Kidney (tissue), 14 donors: ENCODE results near the gene ZYG11B. TPM values are rescaled to one million over a fixed set of nuclear protein-coding genes. Genes with fewer than 3 reads are reported as not detected.
A peak's percentile ranks its signal among the peaks of the same experiment; 100 is the strongest.
"Not testable (repeated sequence)": the region's sequence is repeated elsewhere in the genome, so short reads cannot be mapped to it uniquely, and the experiment has no call there.

Experiments
- DNase-seq, 5 donors: peaks; one replicate each; pipeline ENCODE4 v3.0.0-alpha.2; 2013 to 2020
- FAIRE-seq: peaks from 2 replicates; lab custom pipeline; 2012; peaks lifted over from hg19 to GRCh38; lab: Jason Lieb, UNC
- H3K27ac ChIP-seq, 2 donors: one replicate each; pipeline ENCODE4 v1.7.0; 2013; ENCODE audit warnings: low read depth in 2 of 2, low read length in 2 of 2, inconsistent platforms in 1 of 2
- H3K27me3 ChIP-seq: one replicate; pipeline ENCODE4 v1.7.1; 2013; ENCODE audit warnings: low read length, inconsistent platforms; ENCODE audit not compliant: control insufficient read depth, insufficient read depth
- H3K36me3 ChIP-seq, 3 donors: one replicate each; pipeline versions ENCODE4 v1.7.0 to v1.7.1; 2013; ENCODE audit warnings: low read length in 3 of 3, control low read depth in 1 of 3, inconsistent platforms in 1 of 3; ENCODE audit not compliant: insufficient read depth in 3 of 3, control insufficient read depth in 2 of 3
- H3K4me1 ChIP-seq, 3 donors: one replicate each; pipeline versions ENCODE4 v1.7.0 to v1.7.1; 2013; ENCODE audit warnings: low read length in 3 of 3, inconsistent platforms in 1 of 3, low read depth in 1 of 3; ENCODE audit not compliant: control insufficient read depth in 2 of 3, insufficient read depth in 2 of 3
- H3K4me3 ChIP-seq, 3 donors: one replicate each; pipeline versions ENCODE4 v1.7.0 to v1.8.1; 2013; ENCODE audit warnings: low read length in 3 of 3, control low read depth in 1 of 3, inconsistent platforms in 1 of 3
- H3K9ac ChIP-seq, 3 donors: one replicate each; pipeline versions ENCODE4 v1.7.0 to v1.7.1; 2013; ENCODE audit warnings: low read length in 3 of 3, control low read depth in 1 of 3, inconsistent platforms in 1 of 3
- H3K9me3 ChIP-seq, 3 donors: one replicate each; pipeline versions ENCODE4 v1.7.0 to v1.7.1; 2013; ENCODE audit warnings: low read length in 3 of 3, control low read depth in 1 of 3, inconsistent platforms in 1 of 3; ENCODE audit not compliant: control insufficient read depth in 2 of 3, insufficient read depth in 1 of 3
- intact Hi-C: fragments of 100-400 bp; cut with DNase I; formaldehyde crosslinking; loops from one replicate; pipeline ENCODE4 v1.11.1; 2022
- polyA plus RNA-seq: library from polyadenylated mRNA; stranded (reverse); fragments of 350-450 nt; fragmentation: Illumina TruSeq; extraction: RNeasy Lipid Tissue Mini Kit (QIAGEN cat#74804); gene quantifications from one replicate; pipeline ENCODE4 v1.2.3, GENCODE V29; 2014; ENCODE audit warnings: low read depth, low replicate concordance; ENCODE audit not compliant: insufficient read depth
- total RNA-seq: library from RNA; stranded (reverse); fragmentation: NEBNext Ultra II Directional; extraction: Animal tissue kit (Norgen Biotek cat#: 25700); gene quantifications from one replicate; pipeline ENCODE4 v1.2.1, GENCODE V29; 2021
- TF ChIP-seq, protein P1 (sequence below): IDR thresholded peaks from 3 replicates; pipeline ENCODE4 v1.5.1; 2012; ENCODE audit warnings: mild to moderate bottlenecking, moderate library complexity, borderline replicate concordance; ENCODE audit not compliant: insufficient read depth; ENCODE audit errors: extremely low read depth
- donor health status: control.
- donor health status: control.
- donor health status: control.
- donor health status: control.
- donor health status: control.
- donor health status: DM: yes; HTN: yes; CAD: no.
- donor health status: Normal renal cell carcinoma (clear cell type).

The ZYG11B gene
- total and polyA plus RNA-seq, 2 donors from 2014 or later, result 7.8 to 28.2 TPM

DNA sequence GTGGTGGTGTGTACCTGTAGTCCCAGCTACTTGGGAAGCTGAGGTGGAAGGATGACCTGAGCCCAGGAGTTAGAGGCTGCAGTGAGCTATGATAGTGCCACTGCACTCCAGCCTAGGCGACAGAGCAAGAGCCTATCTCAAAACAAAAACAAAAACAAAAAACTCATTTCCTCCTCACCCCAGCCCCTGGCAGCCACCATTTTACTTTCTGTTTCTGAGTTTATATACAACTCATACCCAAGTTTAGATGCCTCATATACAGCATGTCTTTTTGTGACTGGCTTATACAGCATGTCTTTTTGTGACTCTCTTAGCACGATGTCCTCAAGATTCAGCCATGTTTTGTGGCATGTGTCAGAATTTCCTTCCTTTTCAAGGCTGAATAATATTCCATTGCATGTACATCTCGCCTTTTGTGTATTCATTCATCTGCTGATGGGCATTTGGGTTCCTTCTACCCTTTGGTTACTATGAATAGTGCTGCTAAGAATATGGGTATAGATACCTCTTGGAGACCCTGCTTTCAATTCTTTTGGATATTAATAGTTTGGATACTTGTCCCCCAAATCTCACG is 42.8 kb upstream of the ZYG11B start:
- DNase-seq, result no peak
- intact Hi-C loops, result no loop called here
- Histone ChIP-seq H3K9ac (no peak overlapping the region), H3K4me1 (no peaks in the 10 kb centered on the region), H3K36me3 (peaks cover 0 to 14% (median 13%) of the 10 kb centered on the region in 3 donors), H3K4me3 (no peak overlapping the region), H3K27ac (no peak overlapping the region), H3K27me3 (no peaks in the 10 kb centered on the region), H3K9me3 (no peaks in the 10 kb centered on the region)
- FAIRE-seq, result no peak
- TF ChIP-seq, protein P1, sequence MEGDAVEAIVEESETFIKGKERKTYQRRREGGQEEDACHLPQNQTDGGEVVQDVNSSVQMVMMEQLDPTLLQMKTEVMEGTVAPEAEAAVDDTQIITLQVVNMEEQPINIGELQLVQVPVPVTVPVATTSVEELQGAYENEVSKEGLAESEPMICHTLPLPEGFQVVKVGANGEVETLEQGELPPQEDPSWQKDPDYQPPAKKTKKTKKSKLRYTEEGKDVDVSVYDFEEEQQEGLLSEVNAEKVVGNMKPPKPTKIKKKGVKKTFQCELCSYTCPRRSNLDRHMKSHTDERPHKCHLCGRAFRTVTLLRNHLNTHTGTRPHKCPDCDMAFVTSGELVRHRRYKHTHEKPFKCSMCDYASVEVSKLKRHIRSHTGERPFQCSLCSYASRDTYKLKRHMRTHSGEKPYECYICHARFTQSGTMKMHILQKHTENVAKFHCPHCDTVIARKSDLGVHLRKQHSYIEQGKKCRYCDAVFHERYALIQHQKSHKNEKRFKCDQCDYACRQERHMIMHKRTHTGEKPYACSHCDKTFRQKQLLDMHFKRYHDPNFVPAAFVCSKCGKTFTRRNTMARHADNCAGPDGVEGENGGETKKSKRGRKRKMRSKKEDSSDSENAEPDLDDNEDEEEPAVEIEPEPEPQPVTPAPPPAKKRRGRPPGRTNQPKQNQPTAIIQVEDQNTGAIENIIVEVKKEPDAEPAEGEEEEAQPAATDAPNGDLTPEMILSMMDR, result no peak

DNA sequence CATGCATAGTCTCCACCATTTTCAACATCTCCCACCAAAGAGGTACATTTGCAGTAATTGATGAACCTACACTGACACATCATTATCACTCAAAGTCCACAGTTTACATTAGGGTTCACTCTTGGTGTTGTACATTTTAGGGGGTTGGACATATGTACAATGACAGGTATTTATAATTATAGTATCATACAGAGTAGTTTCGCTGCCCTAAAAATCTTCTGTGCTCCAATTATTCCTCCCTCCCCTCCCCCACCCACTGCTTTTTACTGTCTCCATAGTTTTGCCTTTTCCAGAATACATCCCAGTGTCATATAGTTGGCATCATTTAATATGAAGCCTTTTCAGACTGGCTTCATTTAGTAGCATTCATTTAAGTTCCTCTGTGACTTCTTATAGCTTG is 41.7 kb upstream of the ZYG11B start:
- Histone ChIP-seq H3K27ac (no peak overlapping the region), H3K4me3 (no peak overlapping the region), H3K4me1 (no peaks in the 10 kb centered on the region), H3K27me3 (no peaks in the 10 kb centered on the region), H3K9ac (no peak overlapping the region), H3K9me3 (no peaks in the 10 kb centered on the region), H3K36me3 (peaks cover 0 to 15% (median 14%) of the 10 kb centered on the region in 3 donors)
- DNase-seq (no peak), FAIRE-seq (no peak)
- intact Hi-C loops, result no loop called here
- TF ChIP-seq, protein P1, result no peak

DNA sequence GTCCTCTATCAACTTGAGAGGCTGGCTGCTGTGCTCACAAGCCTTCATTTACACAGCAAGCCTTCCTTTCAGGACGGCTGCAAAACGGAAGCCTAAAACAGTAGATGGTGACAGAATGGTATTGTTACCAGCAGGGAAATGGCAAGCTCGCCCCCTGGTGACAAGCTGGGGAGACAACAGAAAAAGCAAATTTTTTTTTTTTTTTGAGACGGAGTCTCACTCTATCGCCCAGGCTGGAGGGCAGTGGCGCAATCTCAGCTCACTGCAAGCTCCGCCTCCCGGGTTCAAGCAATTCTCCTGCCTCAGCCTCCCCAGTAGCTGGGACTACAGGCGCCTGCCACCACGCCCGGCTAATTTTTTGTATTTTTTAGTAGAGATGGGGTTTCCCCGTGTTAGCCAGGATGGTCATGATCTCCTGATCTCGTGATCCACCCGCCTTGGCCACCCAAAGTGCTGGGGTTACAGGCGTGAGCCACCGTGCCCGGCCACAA is 39.9 kb upstream of the ZYG11B start:
- H3K27me3 ChIP-seq, H3K9me3 ChIP-seq, H3K4me1 ChIP-seq, intact Hi-C loops, H3K4me3 ChIP-seq, H3K27ac ChIP-seq, FAIRE-seq, H3K9ac ChIP-seq: not testable (repeated sequence)
- TF ChIP-seq, protein P1, result peak; percentile 76
- H3K36me3 ChIP-seq, result peaks cover 0 to 15% (median 14%) of the 10 kb centered on the region in 3 donors
- DNase-seq, result peak; percentile 68 to 85 (median 78)
